Measurements from ENCODE around the gene PIK3R3.

GRCh38 chr1:46094471-46095005 lies 37.9 kb downstream of the PIK3R3 start:
- TF ChIP-seq CTCF (IDR thresholded peaks at IDR 0.05; ENCODE audit: extremely low read depth in 1 of 2, insufficient read depth in 1 of 2, low read depth in 1 of 2, low read length in 2 of 2) = no peak
- no peak for TF ChIP-seq POLR2AphosphoS5 (IDR thresholded peaks at IDR 0.05; ENCODE audit: insufficient read depth, low read depth, low read length)
- TF ChIP-seq POLR2A (IDR thresholded peaks at IDR 0.05; ENCODE audit: low read depth, low read length) = no peak
- TF ChIP-seq MAX (IDR thresholded peaks at IDR 0.05; ENCODE audit: insufficient read depth, insufficient read length) = no peak
- no peak for TF ChIP-seq EZH2 (IDR thresholded peaks at IDR 0.05; ENCODE audit: borderline replicate concordance, low read depth, low read length, severe bottlenecking)
- TF ChIP-seq GATA2 (IDR thresholded peaks at IDR 0.05; ENCODE audit: insufficient read depth, insufficient read length, low read depth, low read length) = no peak
- no peak for TF ChIP-seq MYC (IDR thresholded peaks at IDR 0.05; ENCODE audit: low read depth, low read length)
- no peak for TF ChIP-seq FOS (IDR thresholded peaks at IDR 0.05; ENCODE audit: borderline replicate concordance, insufficient read depth, low read length)
